OCI-LY1 (cell line): ENCODE results near the gene ZBTB32.

ENCODE experiments used
- CTCF ChIP-seq: fragments of 200-600 bp; sonication (generic), shearing (Covaris generic); IDR thresholded peaks from 2 replicates; pipeline ENCODE4 v1.5.1; 2017; ENCODE audit warnings: mild to moderate bottlenecking, antibody characterized with exemption, low read length, moderate library complexity, mixed read lengths
- EZH2 ChIP-seq: fragments of 200-600 bp; sonication (generic), shearing (Covaris generic); IDR thresholded peaks from 2 replicates; pipeline ENCODE4 v1.8.0; 2017; ENCODE audit warnings: borderline replicate concordance, mixed run types, mild to moderate bottlenecking, antibody characterized with exemption, low read length, moderate library complexity, mixed read lengths

- TF ChIP-seq CTCF: no peak
- TF ChIP-seq EZH2: no peak
These were observed 33.7 kb upstream of the ZBTB32 start for GRCh38 chr19:35670686-35671085.
